ENCODE data around the gene XPNPEP2. TPM values are rescaled to one million over a fixed set of nuclear protein-coding genes. Genes with fewer than 3 reads are reported as not detected.

The XPNPEP2 gene
- total and polyA plus RNA-seq, 8 donors: 0.07 to 1.0 (median 0.20) TPM

DNA sequence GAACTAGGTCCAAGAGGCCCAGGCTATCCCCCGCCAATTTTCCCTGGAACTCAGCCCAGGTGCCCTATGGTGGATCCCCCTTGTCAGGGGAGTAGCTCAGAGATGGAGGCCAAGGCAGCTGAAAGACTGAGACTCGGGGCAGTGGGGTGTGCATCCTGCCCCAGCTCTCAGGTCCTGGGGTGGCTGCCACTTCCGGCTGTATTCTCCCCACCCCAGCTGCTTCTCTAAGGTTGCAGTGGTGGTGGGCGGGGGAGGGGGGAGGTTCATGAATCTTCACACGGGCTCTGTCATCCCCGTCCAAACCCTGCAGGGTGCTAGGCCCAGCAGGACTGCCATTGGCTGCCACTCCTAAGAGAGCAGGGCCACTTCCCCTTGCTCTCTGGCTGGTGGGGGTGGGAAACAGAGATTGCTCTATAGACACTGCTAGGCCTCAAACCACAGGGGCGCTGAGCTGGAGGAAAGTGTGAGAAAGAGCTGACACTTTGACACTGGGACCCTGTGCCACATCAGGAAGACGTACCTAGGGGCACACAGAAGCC lies 42.4 kb downstream of the XPNPEP2 start:
- peaks cover 0 to 3% (median 0%) of the 10 kb centered on the region in 4 donors for H3K27me3 ChIP-seq
- no peaks in the 10 kb centered on the region for H3K36me3 ChIP-seq
- no peaks in the 10 kb centered on the region for H3K9me3 ChIP-seq
- 65 to 79% methylated on average over 8 of the region's 8 CpGs for WGBS, 2 donors
- ATAC-seq (peak in 3 of 4 donors; percentile 45 to 59 (median 51)), FAIRE-seq (no peak), DNase-seq (no peak)
- H3K4me1 ChIP-seq: no peaks in the 10 kb centered on the region
- intact Hi-C loops (cut with DNase I): no loop called here
- H3K27ac ChIP-seq: peak overlapping the region in 1 of 4 donors; percentile 17
- H3K4me3 ChIP-seq: peak overlapping the region in 1 of 4 donors; percentile 27
- TF ChIP-seq, protein P1, sequence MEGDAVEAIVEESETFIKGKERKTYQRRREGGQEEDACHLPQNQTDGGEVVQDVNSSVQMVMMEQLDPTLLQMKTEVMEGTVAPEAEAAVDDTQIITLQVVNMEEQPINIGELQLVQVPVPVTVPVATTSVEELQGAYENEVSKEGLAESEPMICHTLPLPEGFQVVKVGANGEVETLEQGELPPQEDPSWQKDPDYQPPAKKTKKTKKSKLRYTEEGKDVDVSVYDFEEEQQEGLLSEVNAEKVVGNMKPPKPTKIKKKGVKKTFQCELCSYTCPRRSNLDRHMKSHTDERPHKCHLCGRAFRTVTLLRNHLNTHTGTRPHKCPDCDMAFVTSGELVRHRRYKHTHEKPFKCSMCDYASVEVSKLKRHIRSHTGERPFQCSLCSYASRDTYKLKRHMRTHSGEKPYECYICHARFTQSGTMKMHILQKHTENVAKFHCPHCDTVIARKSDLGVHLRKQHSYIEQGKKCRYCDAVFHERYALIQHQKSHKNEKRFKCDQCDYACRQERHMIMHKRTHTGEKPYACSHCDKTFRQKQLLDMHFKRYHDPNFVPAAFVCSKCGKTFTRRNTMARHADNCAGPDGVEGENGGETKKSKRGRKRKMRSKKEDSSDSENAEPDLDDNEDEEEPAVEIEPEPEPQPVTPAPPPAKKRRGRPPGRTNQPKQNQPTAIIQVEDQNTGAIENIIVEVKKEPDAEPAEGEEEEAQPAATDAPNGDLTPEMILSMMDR (IDR thresholded peaks at IDR 0.05): no peak

DNA sequence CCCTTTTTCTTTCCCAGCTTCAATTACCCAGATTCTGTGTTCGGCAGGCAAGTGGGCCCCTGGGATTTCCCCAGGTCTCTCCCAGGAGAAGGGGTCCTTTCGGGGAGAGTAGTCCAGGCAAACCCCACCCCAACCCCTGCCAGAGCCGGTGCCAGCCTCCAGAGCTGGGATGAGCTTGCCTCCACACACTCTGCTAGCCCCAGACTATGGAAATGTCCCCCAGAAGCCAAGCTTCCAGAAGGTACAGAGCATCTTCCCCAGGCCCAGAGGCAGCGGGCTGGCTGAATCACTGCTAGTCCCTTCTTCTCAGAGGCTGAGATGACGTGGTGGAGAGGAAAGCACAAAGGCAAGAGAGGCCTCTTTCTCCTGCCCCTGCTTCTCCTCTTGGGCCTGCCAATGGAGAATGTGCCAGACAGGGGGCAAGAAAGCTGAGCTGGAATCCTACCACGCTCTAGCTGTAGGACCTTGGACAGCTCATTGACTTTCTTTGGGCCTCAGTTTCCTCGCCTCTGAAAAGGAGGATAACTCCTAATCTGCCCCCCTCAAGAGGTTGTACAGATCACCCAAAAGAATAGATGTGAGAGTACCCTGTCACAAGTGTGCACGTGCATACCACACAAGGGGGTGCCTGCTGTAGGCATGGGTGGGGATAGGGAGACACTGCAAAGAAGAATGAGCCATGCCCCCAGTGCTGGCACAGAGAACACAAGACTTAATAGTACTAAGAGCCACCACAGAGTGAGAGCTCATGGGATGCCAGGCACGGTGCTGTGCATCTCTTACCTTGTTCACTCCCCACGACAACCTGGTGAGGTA lies 43.1 kb downstream of the XPNPEP2 start:
- Histone ChIP-seq H3K9me3 (no peaks in the 10 kb centered on the region), H3K27ac (no peak overlapping the region), H3K4me3 (peak overlapping the region in 1 of 4 donors; percentile 2), H3K27me3 (peaks cover 0 to 3% (median 0%) of the 10 kb centered on the region in 4 donors), H3K36me3 (no peaks in the 10 kb centered on the region), H3K4me1 (no peaks in the 10 kb centered on the region)
- intact Hi-C loops (cut with DNase I): no loop called here
- no peak for DNase-seq
- FAIRE-seq: no peak
- no peak for ATAC-seq
- WGBS, 2 donors: 61 to 82% methylated on average over 10 of the region's 10 CpGs
- TF ChIP-seq, protein P1 (IDR thresholded peaks at IDR 0.05): no peak

DNA sequence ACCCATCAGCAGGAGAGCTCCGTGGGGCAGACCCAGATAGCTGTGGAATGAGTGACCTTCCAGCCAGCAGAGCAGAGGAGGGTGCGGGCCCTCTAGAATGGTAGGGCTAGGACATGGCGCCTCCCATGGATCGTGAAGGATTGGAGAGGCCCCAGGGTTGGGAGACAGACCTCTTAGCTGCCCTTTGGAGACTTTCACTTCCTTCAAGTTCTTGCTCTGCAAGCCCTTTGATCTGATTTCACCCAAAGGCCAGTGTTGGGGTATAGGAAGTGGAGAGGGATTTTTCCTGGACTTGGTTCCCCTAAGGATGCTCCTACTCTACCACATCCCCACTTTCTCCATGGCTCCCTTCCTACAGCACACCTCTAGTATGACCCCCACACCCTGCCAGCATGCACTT lies 43.9 kb downstream of the XPNPEP2 start:
- H3K27me3 ChIP-seq: peaks cover 0 to 3% (median 0%) of the 10 kb centered on the region in 4 donors
- intact Hi-C loops (cut with DNase I): no loop called here
- FAIRE-seq (no peak), DNase-seq (no peak), ATAC-seq (no peak)
- no peak overlapping the region for H3K27ac ChIP-seq
- no peak overlapping the region for H3K4me3 ChIP-seq
- WGBS, 2 donors: 73 to 81% methylated on average over 4 of the region's 4 CpGs
- H3K4me1 ChIP-seq: no peaks in the 10 kb centered on the region
- no peaks in the 10 kb centered on the region for H3K9me3 ChIP-seq
- TF ChIP-seq, protein P1 (IDR thresholded peaks at IDR 0.05): no peak
- no peaks in the 10 kb centered on the region for H3K36me3 ChIP-seq

DNA sequence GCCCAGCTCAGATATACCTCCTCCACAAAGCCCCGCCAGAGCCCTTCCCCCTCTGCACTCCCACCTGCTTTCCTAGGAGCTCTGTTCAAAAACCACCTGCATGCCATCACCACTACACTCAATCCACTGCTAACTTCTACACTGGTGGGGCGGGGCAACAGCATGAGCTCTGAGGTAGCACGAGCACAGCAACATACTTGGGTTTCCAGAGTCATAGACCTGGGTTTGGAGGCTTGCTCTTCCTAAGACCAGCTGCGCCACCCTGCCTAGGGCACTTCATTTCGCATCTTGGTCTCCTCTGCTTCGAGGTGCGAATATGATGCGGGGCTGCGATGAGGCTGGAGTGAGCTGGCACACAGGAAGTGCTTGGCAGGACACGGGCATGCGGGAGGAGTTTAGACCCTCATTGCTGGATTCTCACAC lies 44.5 kb downstream of the XPNPEP2 start:
- Histone ChIP-seq H3K4me3 (no peak overlapping the region), H3K27ac (no peak overlapping the region)
- no peak for FAIRE-seq

More for the DNA sequence above, 44.5 kb downstream of the XPNPEP2 start:
- no peaks in the 10 kb centered on the region for H3K9me3 ChIP-seq
- H3K4me1 ChIP-seq: no peaks in the 10 kb centered on the region
- TF ChIP-seq, protein P1 (IDR thresholded peaks at IDR 0.05): no peak
- intact Hi-C loops (cut with DNase I): no loop called here
- whole genome bisulfite sequencing, 2 donors: 71 to 80% methylated on average over 11 of the region's 11 CpGs
- H3K27me3 ChIP-seq: peaks cover 0 to under 1% (median 0%) of the 10 kb centered on the region in 4 donors
- H3K36me3 ChIP-seq: no peaks in the 10 kb centered on the region
- no peak for ATAC-seq
- no peak for DNase-seq

Data from pancreas (tissue), 10 donors.